ENCODE measurements around the gene ABHD15. TPM values are rescaled to one million over a fixed set of nuclear protein-coding genes. Genes with fewer than 3 reads are reported as not detected.

ABHD15 gene
- polyA plus RNA-seq, 2 of the 4 experiments (the other 2 are of a cell fraction) = 13.5 to 15.8 TPM

DNA sequence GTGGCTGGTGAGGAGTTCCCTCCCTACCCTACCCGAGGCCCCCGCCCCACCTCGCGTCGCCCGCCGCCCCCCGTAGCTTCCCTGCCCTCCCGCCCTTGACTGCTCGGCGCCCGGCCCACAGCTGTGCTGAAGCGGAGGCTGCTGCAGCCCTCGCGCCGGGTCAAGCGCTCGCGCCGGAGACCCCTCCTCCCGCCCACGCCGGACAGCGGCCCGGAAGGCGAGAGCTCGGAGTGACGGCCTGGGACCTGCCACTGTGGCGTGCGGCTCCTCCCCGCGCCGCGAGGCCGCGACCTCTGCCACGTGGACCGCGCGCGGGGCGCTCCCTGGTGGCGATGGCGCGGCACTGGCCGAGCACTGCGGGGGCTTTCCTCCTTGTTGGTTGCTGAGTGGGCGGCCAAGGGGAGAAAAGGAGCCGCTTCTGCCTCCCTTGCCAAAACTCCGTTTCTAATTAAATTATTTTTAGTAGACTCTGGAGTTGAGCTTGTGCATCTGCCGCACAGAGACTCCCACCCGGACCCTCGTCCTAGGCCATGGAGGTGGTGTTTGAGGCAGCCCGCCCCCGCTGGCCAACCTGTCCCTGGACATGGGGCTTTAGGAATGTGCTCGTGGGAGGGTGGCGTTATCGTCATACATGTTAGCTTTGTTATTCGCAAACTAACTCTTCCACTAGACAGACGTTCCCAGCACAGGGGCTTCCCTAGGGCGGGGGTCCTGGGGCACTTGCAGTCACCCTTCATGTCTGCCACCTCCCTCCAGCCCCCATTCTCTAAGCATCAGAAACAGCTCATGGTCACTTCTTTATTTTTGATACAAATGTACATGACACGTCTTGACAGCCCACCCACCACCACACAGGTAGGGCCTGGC, 6.1 kb upstream of the ABHD15 start:
- WGBS (ENCODE audit: missing lambda C conversion rate) = 83% methylated on average over 26 of the region's 62 CpGs
- TF ChIP-seq HOXA7 (CRISPR knock-in tag; IDR thresholded peaks at IDR 0.05) (no peak), POLR2AphosphoS2 (conservative IDR thresholded peaks at IDR 0.05; ENCODE audit: low read length) (no peak), CBX8 (IDR thresholded peaks at IDR 0.05) (no peak), MAFK (IDR thresholded peaks at IDR 0.05; ENCODE audit: partially characterized antibody) (peak; percentile 10), PHF8 (IDR thresholded peaks at IDR 0.05; ENCODE audit: borderline replicate concordance, low read depth) (no peak), CHD2 (IDR thresholded peaks at IDR 0.05; ENCODE audit: low read length, partially characterized antibody) (no peak), CEBPB (IDR thresholded peaks at IDR 0.05) (no peak), ZSCAN20 (CRISPR knock-in tag; IDR thresholded peaks at IDR 0.05) (no peak), BHLHE40 (IDR thresholded peaks at IDR 0.05; ENCODE audit: low read depth, low read length) (no peak), MAZ (IDR thresholded peaks at IDR 0.05; ENCODE audit: borderline replicate concordance, low read depth, low read length) (no peak), CTCF (IDR thresholded peaks at IDR 0.05) (peak; percentile 30; the same call in 1 of the 3 replicates)
- TF ChIP-seq, protein P1, sequence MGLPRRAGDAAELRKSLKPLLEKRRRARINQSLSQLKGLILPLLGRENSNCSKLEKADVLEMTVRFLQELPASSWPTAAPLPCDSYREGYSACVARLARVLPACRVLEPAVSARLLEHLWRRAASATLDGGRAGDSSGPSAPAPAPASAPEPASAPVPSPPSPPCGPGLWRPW (IDR thresholded peaks at IDR 0.05) = no peak
- TF ChIP-seq, protein P2, sequence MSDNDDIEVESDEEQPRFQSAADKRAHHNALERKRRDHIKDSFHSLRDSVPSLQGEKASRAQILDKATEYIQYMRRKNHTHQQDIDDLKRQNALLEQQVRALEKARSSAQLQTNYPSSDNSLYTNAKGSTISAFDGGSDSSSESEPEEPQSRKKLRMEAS (IDR thresholded peaks at IDR 0.05) = peak; percentile 67
- TF ChIP-seq, protein P3, sequence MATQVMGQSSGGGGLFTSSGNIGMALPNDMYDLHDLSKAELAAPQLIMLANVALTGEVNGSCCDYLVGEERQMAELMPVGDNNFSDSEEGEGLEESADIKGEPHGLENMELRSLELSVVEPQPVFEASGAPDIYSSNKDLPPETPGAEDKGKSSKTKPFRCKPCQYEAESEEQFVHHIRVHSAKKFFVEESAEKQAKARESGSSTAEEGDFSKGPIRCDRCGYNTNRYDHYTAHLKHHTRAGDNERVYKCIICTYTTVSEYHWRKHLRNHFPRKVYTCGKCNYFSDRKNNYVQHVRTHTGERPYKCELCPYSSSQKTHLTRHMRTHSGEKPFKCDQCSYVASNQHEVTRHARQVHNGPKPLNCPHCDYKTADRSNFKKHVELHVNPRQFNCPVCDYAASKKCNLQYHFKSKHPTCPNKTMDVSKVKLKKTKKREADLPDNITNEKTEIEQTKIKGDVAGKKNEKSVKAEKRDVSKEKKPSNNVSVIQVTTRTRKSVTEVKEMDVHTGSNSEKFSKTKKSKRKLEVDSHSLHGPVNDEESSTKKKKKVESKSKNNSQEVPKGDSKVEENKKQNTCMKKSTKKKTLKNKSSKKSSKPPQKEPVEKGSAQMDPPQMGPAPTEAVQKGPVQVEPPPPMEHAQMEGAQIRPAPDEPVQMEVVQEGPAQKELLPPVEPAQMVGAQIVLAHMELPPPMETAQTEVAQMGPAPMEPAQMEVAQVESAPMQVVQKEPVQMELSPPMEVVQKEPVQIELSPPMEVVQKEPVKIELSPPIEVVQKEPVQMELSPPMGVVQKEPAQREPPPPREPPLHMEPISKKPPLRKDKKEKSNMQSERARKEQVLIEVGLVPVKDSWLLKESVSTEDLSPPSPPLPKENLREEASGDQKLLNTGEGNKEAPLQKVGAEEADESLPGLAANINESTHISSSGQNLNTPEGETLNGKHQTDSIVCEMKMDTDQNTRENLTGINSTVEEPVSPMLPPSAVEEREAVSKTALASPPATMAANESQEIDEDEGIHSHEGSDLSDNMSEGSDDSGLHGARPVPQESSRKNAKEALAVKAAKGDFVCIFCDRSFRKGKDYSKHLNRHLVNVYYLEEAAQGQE (IDR thresholded peaks at IDR 0.05) = no peak
- ATAC-seq = no peak
- Histone ChIP-seq H3K9me3 (no peaks in the 10 kb centered on the region), H3K27ac (no peak overlapping the region), H3K4me1 (peaks cover 10% of the 10 kb centered on the region; the same call in 2 of the 3 replicates), H3K4me2 (no peak overlapping the region), H3K4me3 (no peak overlapping the region)
- CTCF ChIA-PET = interaction anchor here (0.6 to 24.0 kb wide), 13 partner anchors 3 to 520 kb away, joined by 3 to 474 read pairs (median 7); partner anchors contain the start of genes ABHD15, ANKRD13B, CORO6 and TP53I13
- POLR2A ChIA-PET = interaction anchor here (1.7 kb wide), 1 partner anchor 19 kb away, joined by 7 read pairs; no protein-coding TSS in a partner anchor
- FAIRE-seq = no peak
- DNase-seq (ENCODE audit: low read depth in 1 of 2, low spot score in 1 of 2) = no peak

GRCh38 chr17:29571883-29572681, 5.2 kb upstream of the ABHD15 start:
- 90% methylated on average over 24 of the region's 30 CpGs for WGBS (ENCODE audit: missing lambda C conversion rate)
- no peak overlapping the region for H3K27ac ChIP-seq
- TF ChIP-seq HOXA7 (CRISPR knock-in tag; IDR thresholded peaks at IDR 0.05) (no peak), ZC3H11A (IDR thresholded peaks at IDR 0.05) (no peak), ZSCAN20 (CRISPR knock-in tag; IDR thresholded peaks at IDR 0.05) (no peak), POLR2A (IDR thresholded peaks at IDR 0.05; ENCODE audit: low read length) (no peak), E2F6 (IDR thresholded peaks at IDR 0.05; ENCODE audit: borderline replicate concordance, low read depth) (no peak)
- no peak overlapping the region for H3K4me2 ChIP-seq
- CTCF ChIA-PET = interaction anchor here (0.5 to 24.0 kb wide), 11 partner anchors 9 to 521 kb away, joined by 3 to 474 read pairs (median 7); partner anchors contain the start of genes ANKRD13B and CORO6
- DNase-seq (ENCODE audit: low read depth in 1 of 2, low spot score in 1 of 2) (no peak), FAIRE-seq (no peak), ATAC-seq (no peak)
- no peak overlapping the region for H3K4me3 ChIP-seq
- H3K4me1 ChIP-seq = peaks cover 10% of the 10 kb centered on the region; the same call in 2 of the 3 replicates
- no peaks in the 10 kb centered on the region for H3K9me3 ChIP-seq
- POLR2A ChIA-PET = interaction anchor here (1.7 kb wide), 1 partner anchor 20 kb away, joined by 7 read pairs; no protein-coding TSS in a partner anchor

Measured in A549 (cell line).